HepG2 (cell line): Measurements from ENCODE around the gene ALDH3A2. TPM values are rescaled to one million over a fixed set of nuclear protein-coding genes. Genes with fewer than 3 reads are reported as not detected.

Source experiments
- ARNT2 ChIP-seq: sonication (generic); formaldehyde crosslinking; IDR thresholded peaks from 2 replicates; pipeline ENCODE4 v1.8.0; 2022; ENCODE audit warnings: mild to moderate bottlenecking, low read depth, missing genetic modification reagents, moderate library complexity
- ATF2 ChIP-seq: sonication (generic); formaldehyde crosslinking; IDR thresholded peaks from 2 replicates; pipeline ENCODE4 v1.4.0; 2020; ENCODE audit warnings: missing genetic modification reagents
- ELK4 ChIP-seq: sonication (generic); formaldehyde crosslinking; IDR thresholded peaks from 2 replicates; pipeline ENCODE4 v1.9.0; 2021; ENCODE audit warnings: missing genetic modification reagents, borderline replicate concordance
- HDAC2 ChIP-seq: sonication (generic); formaldehyde crosslinking; IDR thresholded peaks from 2 replicates; pipeline ENCODE4 v1.4.0; 2020; ENCODE audit warnings: missing genetic modification reagents
- HNF4A ChIP-seq: sonication (generic); formaldehyde crosslinking; IDR thresholded peaks from 2 replicates; pipeline ENCODE4 v1.4.0; 2020; ENCODE audit warnings: missing genetic modification reagents
- JUN ChIP-seq: sonication (generic); formaldehyde crosslinking; IDR thresholded peaks from 2 replicates; pipeline ENCODE4 v1.4.0; 2020; ENCODE audit warnings: mild to moderate bottlenecking, missing genetic modification reagents
- KAT8 ChIP-seq: IDR thresholded peaks from 2 replicates; pipeline ENCODE4 v1.6.1; 2016; ENCODE audit warnings: missing genetic modification reagents, missing compliant biosample characterization
- MED1 ChIP-seq: sonication (generic); formaldehyde crosslinking; IDR thresholded peaks from 2 replicates; pipeline ENCODE4 v1.4.0; 2020; ENCODE audit warnings: missing genetic modification reagents
- NR2F1 ChIP-seq, 2 experiments: fragments of 450-650 bp in 1 of 2; formaldehyde crosslinking in 1 of 2; IDR thresholded peaks; 2 replicates each; pipeline versions ENCODE4 v1.5.0 to v1.6.1; 2016 to 2020; ENCODE audit warnings: mild to moderate bottlenecking in 1 of 2, missing compliant biosample characterization in 1 of 2, missing genetic modification reagents in 1 of 2, moderate library complexity in 1 of 2
- ONECUT2 ChIP-seq: sonication (generic); formaldehyde crosslinking; IDR thresholded peaks from 2 replicates; pipeline ENCODE4 v1.4.0; 2020; ENCODE audit warnings: missing genetic modification reagents
- POGZ ChIP-seq: sonication (generic); formaldehyde crosslinking; IDR thresholded peaks from 2 replicates; pipeline ENCODE4 v1.4.0; 2020; ENCODE audit warnings: mild to moderate bottlenecking, missing genetic modification reagents
- RXRB ChIP-seq: IDR thresholded peaks from 2 replicates; pipeline ENCODE4 v1.6.1; 2016; ENCODE audit warnings: borderline replicate concordance, missing genetic modification reagents, missing compliant biosample characterization
- SNAI1 ChIP-seq: sonication (generic); formaldehyde crosslinking; IDR thresholded peaks from 2 replicates; pipeline ENCODE4 v1.5.0; 2020; ENCODE audit warnings: mild to moderate bottlenecking, missing genetic modification reagents, borderline replicate concordance
- SOX13 ChIP-seq, 3 experiments: fragments of 450-650 bp in 1 of 3; sonication (generic) in 1 of 3; formaldehyde crosslinking in 1 of 3; IDR thresholded peaks in 2 of 3; conservative IDR thresholded peaks in 1 of 3; 2 replicates each; pipeline versions ENCODE4 v1.5.0 to v1.6.1; 2016 to 2020; ENCODE audit warnings: antibody characterized with exemption in 1 of 3, mild to moderate bottlenecking in 1 of 3, missing compliant biosample characterization in 1 of 3, missing genetic modification reagents in 1 of 3, moderate library complexity in 1 of 3
- ZGPAT ChIP-seq: IDR thresholded peaks from 2 replicates; pipeline ENCODE4 v1.6.1; 2016; ENCODE audit warnings: mild to moderate bottlenecking
- ZNF253 ChIP-seq: sonication (generic); formaldehyde crosslinking; IDR thresholded peaks from 2 replicates; pipeline ENCODE4 v1.8.0; 2022; ENCODE audit warnings: mild to moderate bottlenecking, missing genetic modification reagents, borderline replicate concordance
- ZNF256 ChIP-seq: sonication (generic); formaldehyde crosslinking; conservative IDR thresholded peaks from 2 replicates; pipeline ENCODE4 v1.4.0; 2020; ENCODE audit warnings: missing genetic modification reagents
- ZNF484 ChIP-seq: sonication (generic); formaldehyde crosslinking; IDR thresholded peaks from 2 replicates; pipeline ENCODE4 v1.5.1; 2020; ENCODE audit warnings: mild to moderate bottlenecking, low read depth, missing genetic modification reagents, borderline replicate concordance
- ZNF574 ChIP-seq: sonication (generic); formaldehyde crosslinking; IDR thresholded peaks from 2 replicates; pipeline ENCODE4 v1.4.0; 2020; ENCODE audit warnings: missing genetic modification reagents
- ZNF605 ChIP-seq: sonication (generic); formaldehyde crosslinking; IDR thresholded peaks from 2 replicates; pipeline ENCODE4 v1.8.0; 2022; ENCODE audit warnings: mild to moderate bottlenecking, missing genetic modification reagents
- polyA plus RNA-seq, 8 experiments: library from polyadenylated mRNA; depleted of rRNA in 3 of 8; stranded (reverse) in 7 of 8; unstranded in 1 of 8; fragments of >200 nt; fragmentation: Illumina TruSeq in 4 of 8; extraction: Trizol in 4 of 8; gene quantifications; 2 replicates each; pipeline versions ENCODE4 v1.2.1 to v1.2.3, GENCODE V29; 2011 to 2016; ENCODE audit warnings: low read depth in 4 of 8, missing spikeins in 1 of 8, mixed read lengths in 1 of 8; ENCODE audit not compliant: insufficient read depth in 1 of 8
- total RNA-seq, 5 experiments: library from RNA; depleted of rRNA; stranded (reverse); fragments of >200 nt; fragmentation: Illumina TruSeq; extraction: Trizol; gene quantifications; 2 replicates each; pipeline ENCODE4 v1.2.3, GENCODE V29; 2016; ENCODE audit warnings: low read depth in 1 of 5

The ALDH3A2 gene
- total and polyA plus RNA-seq, 2 of the 13 experiments (the other 11 are each of a cell fraction or from before 2014, with no cell fraction given) = 80.8 to 180 TPM

GRCh38 chr17:19659366-19660177 is 11.0 kb downstream of the ALDH3A2 start (continued):
- TF ChIP-seq ELK4 (no peak), NR2F1 (CRISPR knock-in tag; IDR thresholded peaks at IDR 0.05) (0 out of 4 replicates have a peak, but pooled peaks of 1 of the 2 experiments have one; percentile 25), MED1 (CRISPR knock-in tag) (peak; percentile 79), POGZ (CRISPR knock-in tag) (0 out of 2 replicates have a peak, but pooled peaks have one; percentile 18), SNAI1 (CRISPR knock-in tag) (0 out of 2 replicates have a peak, but pooled peaks have one; percentile 32), ZNF605 (CRISPR knock-in tag) (no peak), ZNF574 (CRISPR knock-in tag) (0 out of 2 replicates have a peak, but pooled peaks have one; percentile 15), RXRB (CRISPR knock-in tag) (peak; percentile 40; the same call in 1 of the 2 replicates), ZNF484 (no peak), ATF2 (CRISPR knock-in tag) (peak; percentile 74; the same call in 1 of the 2 replicates), ZNF253 (CRISPR knock-in tag) (no peak), ONECUT2 (no peak), SOX13 (IDR thresholded peaks at IDR 0.05) (no peak), SOX13 (CRISPR knock-in tag; conservative IDR thresholded peaks at IDR 0.05 in 1 of 2, IDR thresholded peaks at IDR 0.05 in 1 of 2) (peak in 1 of 2 experiments; percentile 69; a peak in 2 of 4 replicates), JUN (CRISPR knock-in tag) (no peak), KAT8 (peak; percentile 20; the same call in 1 of the 2 replicates), ARNT2 (CRISPR knock-in tag) (no peak), ZNF256 (CRISPR knock-in tag) (no peak), HNF4A (peak; percentile 81), HDAC2 (CRISPR knock-in tag) (peak; percentile 86), ZGPAT (CRISPR knock-in tag) (peak; percentile 58; the same call in 1 of the 2 replicates)
